Measurements from ENCODE around the gene HNF1A.
"Not testable (repeated sequence)": the region's sequence is repeated elsewhere in the genome, so short reads cannot be mapped to it uniquely, and the experiment has no call there.

DNA sequence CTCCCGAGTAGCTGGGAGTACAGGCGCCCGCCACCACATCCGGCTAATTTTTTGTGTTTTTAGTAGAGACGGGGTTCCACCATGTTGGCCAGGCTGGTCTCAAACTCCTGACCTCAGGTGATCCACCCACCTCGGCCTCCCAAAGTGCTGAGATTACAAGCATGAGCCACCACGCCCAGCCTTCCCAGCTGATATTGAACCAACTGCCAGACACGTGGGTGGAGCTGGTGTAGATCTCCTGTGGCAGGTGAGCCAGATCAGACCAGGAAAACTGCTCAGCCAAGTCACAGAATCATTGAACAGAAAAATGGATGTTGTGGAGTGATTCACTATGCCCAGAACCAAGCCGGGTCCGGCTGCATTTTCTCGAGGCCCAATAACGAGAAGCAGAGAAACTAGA lies 69.1 kb downstream of the HNF1A start:
- TF ChIP-seq, protein P1, sequence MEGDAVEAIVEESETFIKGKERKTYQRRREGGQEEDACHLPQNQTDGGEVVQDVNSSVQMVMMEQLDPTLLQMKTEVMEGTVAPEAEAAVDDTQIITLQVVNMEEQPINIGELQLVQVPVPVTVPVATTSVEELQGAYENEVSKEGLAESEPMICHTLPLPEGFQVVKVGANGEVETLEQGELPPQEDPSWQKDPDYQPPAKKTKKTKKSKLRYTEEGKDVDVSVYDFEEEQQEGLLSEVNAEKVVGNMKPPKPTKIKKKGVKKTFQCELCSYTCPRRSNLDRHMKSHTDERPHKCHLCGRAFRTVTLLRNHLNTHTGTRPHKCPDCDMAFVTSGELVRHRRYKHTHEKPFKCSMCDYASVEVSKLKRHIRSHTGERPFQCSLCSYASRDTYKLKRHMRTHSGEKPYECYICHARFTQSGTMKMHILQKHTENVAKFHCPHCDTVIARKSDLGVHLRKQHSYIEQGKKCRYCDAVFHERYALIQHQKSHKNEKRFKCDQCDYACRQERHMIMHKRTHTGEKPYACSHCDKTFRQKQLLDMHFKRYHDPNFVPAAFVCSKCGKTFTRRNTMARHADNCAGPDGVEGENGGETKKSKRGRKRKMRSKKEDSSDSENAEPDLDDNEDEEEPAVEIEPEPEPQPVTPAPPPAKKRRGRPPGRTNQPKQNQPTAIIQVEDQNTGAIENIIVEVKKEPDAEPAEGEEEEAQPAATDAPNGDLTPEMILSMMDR (IDR thresholded peaks at IDR 0.05 in 2 of 3, conservative IDR thresholded peaks at IDR 0.05 in 1 of 3; ENCODE audit: borderline replicate concordance in 1 of 3, insufficient read depth in 1 of 3, low read depth in 2 of 3, low read length in 2 of 3) = not testable (repeated sequence)
- TF ChIP-seq ELF1 (IDR thresholded peaks at IDR 0.05; ENCODE audit: borderline replicate concordance, low read depth); POLR2A (IDR thresholded peaks at IDR 0.05; ENCODE audit: borderline replicate concordance, extremely low read depth, insufficient read depth, insufficient read length); EGR1 (IDR thresholded peaks at IDR 0.05; ENCODE audit: low read depth): not testable (repeated sequence)
